HL-60 (cell line): ENCODE results near the gene BMAL1.

Experiments
- DNase-seq, 2 experiments: peaks; one replicate each; pipeline ENCODE4 v3.0.0-alpha.2; 2010 to 2020; ENCODE audit warnings: low read depth in 1 of 2, low spot score in 1 of 2
- H3K27ac ChIP-seq: fragments of 250-450 bp; sonication (Bioruptor Pico); replicated peaks from 2 replicates; pipeline ENCODE4 v1.5.1; 2020; ENCODE audit warnings: mild to moderate bottlenecking, moderate library complexity
- H3K27me3 ChIP-seq: fragments of 250-450 bp; sonication (Bioruptor Pico); 2 replicates; pipeline ENCODE4 v1.5.1; 2021; ENCODE audit warnings: mild to moderate bottlenecking, moderate library complexity; ENCODE audit not compliant: insufficient read depth, poor library complexity, severe bottlenecking
- H3K4me3 ChIP-seq: replicated peaks from 2 replicates; pipeline ENCODE4 v1.5.1; 2011; ENCODE audit warnings: mild to moderate bottlenecking, control low read depth, low read length; ENCODE audit not compliant: insufficient read depth
- CTCF ChIP-seq: IDR thresholded peaks from one replicate; pipeline ENCODE4 v1.5.1; 2011; ENCODE audit warnings: low read length, control low read depth, inconsistent platforms; ENCODE audit not compliant: insufficient read depth
- GABPA ChIP-seq: IDR thresholded peaks from 2 replicates; pipeline ENCODE4 v1.6.1; 2012; ENCODE audit warnings: low read depth
- POLR2AphosphoS5 ChIP-seq: IDR thresholded peaks from 2 replicates; pipeline ENCODE4 v1.6.1; 2012; ENCODE audit warnings: low read depth
- SPI1 ChIP-seq: IDR thresholded peaks from 2 replicates; pipeline ENCODE4 v1.6.1; 2012; ENCODE audit warnings: low read depth, mild to moderate bottlenecking, borderline replicate concordance
- TF ChIP-seq, protein P1 (sequence below): IDR thresholded peaks from 2 replicates; pipeline ENCODE4 v1.6.1; 2012; ENCODE audit warnings: low read depth; ENCODE audit not compliant: insufficient replicate concordance

The BMAL1 gene

GRCh38 chr11:13334034-13334786 lies 56.6 kb downstream of the BMAL1 start:
- TF ChIP-seq, protein P1, sequence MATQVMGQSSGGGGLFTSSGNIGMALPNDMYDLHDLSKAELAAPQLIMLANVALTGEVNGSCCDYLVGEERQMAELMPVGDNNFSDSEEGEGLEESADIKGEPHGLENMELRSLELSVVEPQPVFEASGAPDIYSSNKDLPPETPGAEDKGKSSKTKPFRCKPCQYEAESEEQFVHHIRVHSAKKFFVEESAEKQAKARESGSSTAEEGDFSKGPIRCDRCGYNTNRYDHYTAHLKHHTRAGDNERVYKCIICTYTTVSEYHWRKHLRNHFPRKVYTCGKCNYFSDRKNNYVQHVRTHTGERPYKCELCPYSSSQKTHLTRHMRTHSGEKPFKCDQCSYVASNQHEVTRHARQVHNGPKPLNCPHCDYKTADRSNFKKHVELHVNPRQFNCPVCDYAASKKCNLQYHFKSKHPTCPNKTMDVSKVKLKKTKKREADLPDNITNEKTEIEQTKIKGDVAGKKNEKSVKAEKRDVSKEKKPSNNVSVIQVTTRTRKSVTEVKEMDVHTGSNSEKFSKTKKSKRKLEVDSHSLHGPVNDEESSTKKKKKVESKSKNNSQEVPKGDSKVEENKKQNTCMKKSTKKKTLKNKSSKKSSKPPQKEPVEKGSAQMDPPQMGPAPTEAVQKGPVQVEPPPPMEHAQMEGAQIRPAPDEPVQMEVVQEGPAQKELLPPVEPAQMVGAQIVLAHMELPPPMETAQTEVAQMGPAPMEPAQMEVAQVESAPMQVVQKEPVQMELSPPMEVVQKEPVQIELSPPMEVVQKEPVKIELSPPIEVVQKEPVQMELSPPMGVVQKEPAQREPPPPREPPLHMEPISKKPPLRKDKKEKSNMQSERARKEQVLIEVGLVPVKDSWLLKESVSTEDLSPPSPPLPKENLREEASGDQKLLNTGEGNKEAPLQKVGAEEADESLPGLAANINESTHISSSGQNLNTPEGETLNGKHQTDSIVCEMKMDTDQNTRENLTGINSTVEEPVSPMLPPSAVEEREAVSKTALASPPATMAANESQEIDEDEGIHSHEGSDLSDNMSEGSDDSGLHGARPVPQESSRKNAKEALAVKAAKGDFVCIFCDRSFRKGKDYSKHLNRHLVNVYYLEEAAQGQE = no peak
- TF ChIP-seq GABPA (no peak), SPI1 (no peak), CTCF (no peak), POLR2AphosphoS5 (no peak)
- Histone ChIP-seq H3K27me3 (no peaks in the 10 kb centered on the region), H3K4me3 (no peak overlapping the region), H3K27ac (no peak overlapping the region)
- no peak for DNase-seq

- DNase-seq = peak; percentile 54 to 71
- TF ChIP-seq, protein P1 = no peak
- TF ChIP-seq POLR2AphosphoS5 (no peak), CTCF (peak; percentile 57)
- no peak overlapping the region for H3K27ac ChIP-seq
- H3K4me3 ChIP-seq = no peak overlapping the region
- no peaks in the 10 kb centered on the region for H3K27me3 ChIP-seq
Measured at GRCh38 chr11:13335319-13335718, 57.7 kb downstream of the BMAL1 start.

GRCh38 chr11:13336246-13336878 lies 58.8 kb downstream of the BMAL1 start:
- no peak for DNase-seq
- Histone ChIP-seq H3K4me3 (no peak overlapping the region), H3K27me3 (no peaks in the 10 kb centered on the region), H3K27ac (no peak overlapping the region)
- TF ChIP-seq GABPA (no peak), POLR2AphosphoS5 (no peak), CTCF (no peak), SPI1 (no peak)
- TF ChIP-seq, protein P1 = no peak
